ENCODE data around the gene IL36G. TPM values are rescaled to one million over a fixed set of nuclear protein-coding genes. Genes with fewer than 3 reads are reported as not detected.

The IL36G gene
- total RNA-seq, 4 donors from 2014 or later, result not detected

- no peak for DNase-seq (ENCODE audit: low spot score)
- no peak for ATAC-seq (ENCODE audit: low FRiP score)
- TF ChIP-seq CTCF (IDR thresholded peaks at IDR 0.05), result no peak
Observed at GRCh38 chr2:112972423-112973086, 5.3 kb upstream of the IL36G start.

GRCh38 chr2:112973156-112973555 is 4.7 kb upstream of the IL36G start:
- no peak for TF ChIP-seq CTCF (IDR thresholded peaks at IDR 0.05)
- DNase-seq (ENCODE audit: low spot score), result no peak
- ATAC-seq (ENCODE audit: low FRiP score), result no peak

GRCh38 chr2:112979731-112980130 is 1.9 kb downstream of the IL36G start:
- DNase-seq (ENCODE audit: low spot score) (no peak), ATAC-seq (ENCODE audit: low FRiP score) (no peak)
- no peak for TF ChIP-seq CTCF (IDR thresholded peaks at IDR 0.05)

- no peak for ATAC-seq (ENCODE audit: low FRiP score)
- no peak for TF ChIP-seq CTCF (IDR thresholded peaks at IDR 0.05)
- DNase-seq (ENCODE audit: low spot score), result no peak
Observed at GRCh38 chr2:112980537-112980936, 2.7 kb downstream of the IL36G start.

- DNase-seq (ENCODE audit: low spot score), result no peak
- no peak for TF ChIP-seq CTCF (IDR thresholded peaks at IDR 0.05)
- no peak for ATAC-seq (ENCODE audit: low FRiP score)
Observed at GRCh38 chr2:112985090-112985489, 7.3 kb downstream of the IL36G start.

GRCh38 chr2:112989611-112990010 is 11.8 kb downstream of the IL36G start:
- DNase-seq (ENCODE audit: low spot score) (no peak), ATAC-seq (ENCODE audit: low FRiP score) (no peak)
- no peak for TF ChIP-seq CTCF (IDR thresholded peaks at IDR 0.05)

GRCh38 chr2:112993831-112994230 is 16.0 kb downstream of the IL36G start:
- TF ChIP-seq CTCF (IDR thresholded peaks at IDR 0.05), result no peak
- ATAC-seq (ENCODE audit: low FRiP score) (no peak), DNase-seq (ENCODE audit: low spot score) (no peak)
